Small intestine (tissue), 16 donors: ENCODE measurements around the gene MAP2K2. TPM values are rescaled to one million over a fixed set of nuclear protein-coding genes. Genes with fewer than 3 reads are reported as not detected.
"Not testable (repeated sequence)": the region's sequence is repeated elsewhere in the genome, so short reads cannot be mapped to it uniquely, and the experiment has no call there.

Experiments
- DNase-seq, 2 donors: peaks; one replicate each; pipeline versions ENCODE4 v3.0.0 to v3.0.0-alpha.2; 2013
- FAIRE-seq: peaks from 2 replicates; lab custom pipeline; 2012; peaks lifted over from hg19 to GRCh38; lab: Jason Lieb, UNC
- H3K27ac ChIP-seq, 3 donors: one replicate each; pipeline ENCODE4 v1.5.1; 2013; ENCODE audit warnings: low read length in 2 of 3, mild to moderate bottlenecking in 2 of 3, control low read depth in 1 of 3, inconsistent platforms in 1 of 3, low read depth in 1 of 3, moderate library complexity in 1 of 3
- H3K27me3 ChIP-seq, 3 donors: one replicate each; pipeline ENCODE4 v1.6.1; 2013; ENCODE audit warnings: low read length in 3 of 3, inconsistent platforms in 1 of 3; ENCODE audit not compliant: control insufficient read depth in 3 of 3, insufficient read depth in 3 of 3
- H3K36me3 ChIP-seq, 3 donors: one replicate each; pipeline ENCODE4 v1.6.1; 2013; ENCODE audit warnings: low read length in 3 of 3, inconsistent platforms in 1 of 3, low read depth in 1 of 3, mild to moderate bottlenecking in 1 of 3, moderate library complexity in 1 of 3; ENCODE audit not compliant: control insufficient read depth in 3 of 3, insufficient read depth in 2 of 3
- H3K4me1 ChIP-seq, 3 donors: one replicate each; pipeline ENCODE4 v1.6.1; 2013; ENCODE audit warnings: low read length in 2 of 3, inconsistent platforms in 1 of 3, low read depth in 1 of 3, mild to moderate bottlenecking in 1 of 3, moderate library complexity in 1 of 3; ENCODE audit not compliant: control insufficient read depth in 3 of 3, insufficient read depth in 2 of 3
- H3K4me3 ChIP-seq, 3 donors: one replicate each; pipeline ENCODE4 v1.5.1; 2013; ENCODE audit warnings: low read length in 3 of 3, control low read depth in 1 of 3, inconsistent platforms in 1 of 3, low read depth in 1 of 3, mild to moderate bottlenecking in 1 of 3, moderate library complexity in 1 of 3
- H3K9me3 ChIP-seq, 2 donors: one replicate each; pipeline ENCODE4 v1.6.1; 2013; ENCODE audit warnings: low read depth in 1 of 2, low read length in 1 of 2; ENCODE audit not compliant: control insufficient read depth in 2 of 2, insufficient read depth in 1 of 2
- WGBS, 3 donors: extraction: QIAGEN DNeasy Blood & Tissue Kit; methylation state at CpG; one replicate each; pipeline ENCODE4 v1.1.7; 2013; 5-methylcytosine and 5-hydroxymethylcytosine counted together
- long read RNA-seq, 10 donors: transcript quantifications; one replicate each; lab custom pipeline, GENCODE V29; 2026
- polyA plus RNA-seq, 4 donors: library from polyadenylated mRNA; stranded (reverse) in 3 of 4; unstranded in 1 of 4; fragments of 200-250 nt in 3 of 4; fragments of 120-200 nt in 1 of 4; gene quantifications; one replicate each; pipeline versions ENCODE4 v1.2.1 to v1.2.3, GENCODE V29; 2013
- donor health status: healthy with polysubstance abuse.
- donor health status: control.
- donor health status: control.
- donor health status: Bipolar disorder and iron deficiency.
- donor health status: healthy.

MAP2K2 gene
- 100 to 1,000 TPM; 157 to 522 (median 388) TPM for polyA plus RNA-seq
- long read RNA-seq, donor 1 = 0 reads
- long read RNA-seq, donor 2, transcript MAP2K2-201 (11 exons, 1,734 nt) = major isoform, 29 of 37 reads
- long read RNA-seq, donor 2, partial matches to known transcripts = 7 of 37 reads
- long read RNA-seq, donor 2, other reads (novel, unspliced or antisense) = 0 of 37 reads
- long read RNA-seq, donor 3, transcript MAP2K2-201 (11 exons, 1,734 nt) = major isoform, 20 of 44 reads
- long read RNA-seq, donor 3, partial matches to known transcripts = 22 of 44 reads
- long read RNA-seq, donor 3, other reads (novel, unspliced or antisense) = 0 of 44 reads
- long read RNA-seq, donor 4, partial matches to known transcripts = 0 of 1 reads
- long read RNA-seq, donor 4, other reads (novel, unspliced or antisense) = 0 of 1 reads
- long read RNA-seq, donor 5, transcript MAP2K2-201 (11 exons, 1,734 nt) = major isoform, 5 of 5 reads
- long read RNA-seq, donor 5, partial matches to known transcripts = 0 of 5 reads
- long read RNA-seq, donor 5, other reads (novel, unspliced or antisense) = 0 of 5 reads
- long read RNA-seq, donor 6, transcript MAP2K2-201 (11 exons, 1,734 nt) = major isoform, 46 of 83 reads
- long read RNA-seq, donor 6, partial matches to known transcripts = 30 of 83 reads
- long read RNA-seq, donor 6, other reads (novel, unspliced or antisense) = 5 of 83 reads
- long read RNA-seq, donor 7, transcript MAP2K2-201 (11 exons, 1,734 nt) = major isoform, 60 of 83 reads
- long read RNA-seq, donor 7, partial matches to known transcripts = 22 of 83 reads
- long read RNA-seq, donor 7, other reads (novel, unspliced or antisense) = 0 of 83 reads
- long read RNA-seq, donor 8, partial matches to known transcripts = 0 of 4 reads
- long read RNA-seq, donor 8, other reads (novel, unspliced or antisense) = 0 of 4 reads
- long read RNA-seq, donor 9, transcript MAP2K2-201 (11 exons, 1,734 nt) = major isoform, 10 of 10 reads
- long read RNA-seq, donor 9, partial matches to known transcripts = 0 of 10 reads
- long read RNA-seq, donor 9, other reads (novel, unspliced or antisense) = 0 of 10 reads
- long read RNA-seq, donor 10, transcript MAP2K2-201 (11 exons, 1,734 nt) = major isoform, 28 of 41 reads
- long read RNA-seq, donor 10, partial matches to known transcripts = 10 of 41 reads
- long read RNA-seq, donor 10, other reads (novel, unspliced or antisense) = 0 of 41 reads

- peak; percentile 93 to 97 for DNase-seq
- H3K9me3 ChIP-seq = peaks cover 0 to 4% of the 10 kb centered on the region in 2 donors
- H3K4me3 ChIP-seq = peak within 1 kb of the TSS; percentile 85 to 99 (median 95)
- WGBS, 3 donors = 1 to 3% (median 2%) methylated on average over 67 to 102 of the region's 102 CpGs
- FAIRE-seq = no peak
- H3K27me3 ChIP-seq = no peaks in the 10 kb centered on the region
- peaks cover 0 to 21% (median 2%) of the 10 kb centered on the region in 3 donors for H3K36me3 ChIP-seq
- H3K27ac ChIP-seq = peak within 1 kb of the TSS; percentile 70 to 86 (median 79)
- H3K4me1 ChIP-seq = peaks cover 4 to 9% (median 6%) of the 10 kb centered on the region in 3 donors
These were observed at the start of gene MAP2K2 for GRCh38 chr19:4123615-4124568. MAP2K2 (minus strand) TSS chr19:4124122; CDS start chr19:4123875, 247 bp downstream.

GRCh38 chr19:4172861-4173473 lies 49.0 kb upstream of the MAP2K2 start:
- no peak overlapping the region for H3K4me3 ChIP-seq
- FAIRE-seq (no peak), DNase-seq (peak; percentile 67 to 88)
- no peaks in the 10 kb centered on the region for H3K9me3 ChIP-seq
- H3K36me3 ChIP-seq = peaks cover 2 to 76% (median 9%) of the 10 kb centered on the region in 3 donors
- H3K4me1 ChIP-seq = peaks cover 0 to 17% (median 0%) of the 10 kb centered on the region in 3 donors
- H3K27me3 ChIP-seq = no peaks in the 10 kb centered on the region
- 3 to 9% (median 5%) methylated on average over 42 to 45 of the region's 45 CpGs for WGBS, 3 donors
- peak overlapping the region in 1 of 3 donors; percentile 17 for H3K27ac ChIP-seq

- no peaks in the 10 kb centered on the region for H3K27me3 ChIP-seq
- no peak overlapping the region for H3K27ac ChIP-seq
- H3K4me3 ChIP-seq = no peak overlapping the region
- peaks cover 0 to 17% (median 0%) of the 10 kb centered on the region in 3 donors for H3K4me1 ChIP-seq
- H3K9me3 ChIP-seq = no peaks in the 10 kb centered on the region
- FAIRE-seq (no peak), DNase-seq (no peak)
- H3K36me3 ChIP-seq = peaks cover 0 to 77% (median 13%) of the 10 kb centered on the region in 3 donors
- WGBS, 3 donors = 69 to 80% (median 78%) methylated on average over 22 of the region's 22 CpGs
These were observed 47.8 kb upstream of the MAP2K2 start for GRCh38 chr19:4171676-4172075.

- WGBS, 3 donors = 73 to 77% (median 76%) methylated on average over 11 of the region's 11 CpGs
- Histone ChIP-seq H3K27me3 (no peaks in the 10 kb centered on the region), H3K9me3 (no peaks in the 10 kb centered on the region), H3K4me3 (no peak overlapping the region), H3K4me1 (no peaks in the 10 kb centered on the region), H3K36me3 (peaks cover 0 to 84% (median 13%) of the 10 kb centered on the region in 3 donors), H3K27ac (no peak overlapping the region)
- FAIRE-seq (no peak), DNase-seq (no peak)
These were observed 40.3 kb upstream of the MAP2K2 start for GRCh38 chr19:4164262-4164661.

GRCh38 chr19:4161415-4162077 lies 37.6 kb upstream of the MAP2K2 start:
- whole genome bisulfite sequencing, 3 donors = 81 to 91% (median 82%) methylated on average over 7 of the region's 7 CpGs
- H3K36me3 ChIP-seq = peaks cover 0 to 90% (median 10%) of the 10 kb centered on the region in 3 donors
- H3K4me1 ChIP-seq = peaks cover 0 to 9% (median 0%) of the 10 kb centered on the region in 3 donors
- DNase-seq = no peak
- H3K27me3 ChIP-seq = no peaks in the 10 kb centered on the region
- H3K4me3 ChIP-seq = no peak overlapping the region
- no peak overlapping the region for H3K27ac ChIP-seq
- no peaks in the 10 kb centered on the region for H3K9me3 ChIP-seq
- FAIRE-seq = no peak

- peak overlapping the region in 1 of 3 donors; percentile 90 for H3K4me3 ChIP-seq
- H3K27me3 ChIP-seq, FAIRE-seq, H3K9me3 ChIP-seq: not testable (repeated sequence)
- H3K27ac ChIP-seq = peak overlapping the region in 1 of 3 donors; percentile 34
- peaks cover 0 to 24% (median 0%) of the 10 kb centered on the region in 3 donors for H3K4me1 ChIP-seq
- 55 to 72% (median 59%) methylated on average over 8 of the region's 8 CpGs for WGBS, 3 donors
- H3K36me3 ChIP-seq = peaks cover 0 to 85% (median 13%) of the 10 kb centered on the region in 3 donors
- DNase-seq = peak in 1 of 2 donors; percentile 82
These were observed 34.0 kb upstream of the MAP2K2 start for GRCh38 chr19:4157971-4158370.
